K562 (cell line): ENCODE measurements around the gene STAT6. TPM values are rescaled to one million over a fixed set of nuclear protein-coding genes. Genes with fewer than 3 reads are reported as not detected.
A peak's percentile ranks its signal among the peaks of the same experiment; 100 is the strongest.

ENCODE experiments used
- BACH1 ChIP-seq: fragments of 200-800 bp; sonication (Bioruptor generic); IDR thresholded peaks from 2 replicates; pipeline ENCODE4 v1.6.1; 2016; ENCODE audit warnings: missing genetic modification characterization, missing compliant biosample characterization
- CCNT2 ChIP-seq: IDR thresholded peaks from 2 replicates; pipeline ENCODE4 v1.6.1; 2011; ENCODE audit warnings: borderline replicate concordance, low read depth, mild to moderate bottlenecking, moderate library complexity, mixed read lengths, low read length; ENCODE audit not compliant: insufficient read length; ENCODE audit errors: extremely low read depth
- CHCHD3 ChIP-seq: fragments of 250-450 bp; sonication (Bioruptor Pico); IDR thresholded peaks from 2 replicates; pipeline ENCODE4 v2.1.2; 2022; ENCODE audit warnings: mild to moderate bottlenecking
- ESRRA ChIP-seq: fragments of 450-650 bp; IDR thresholded peaks from 2 replicates; pipeline ENCODE4 v1.6.1; 2014; ENCODE audit warnings: low read depth, mild to moderate bottlenecking, moderate library complexity, borderline replicate concordance
- FIP1L1 ChIP-seq: fragments of 200-400 bp; formaldehyde crosslinking; IDR thresholded peaks from 2 replicates; pipeline ENCODE4 v1.6.1; 2018; ENCODE audit warnings: mild to moderate bottlenecking, low read depth, low read length; ENCODE audit not compliant: poor library complexity, severe bottlenecking
- FOXJ3 ChIP-seq: sonication (generic); formaldehyde crosslinking; IDR thresholded peaks from 2 replicates; pipeline ENCODE4 v1.4.0; 2020; ENCODE audit warnings: mild to moderate bottlenecking, missing genetic modification reagents
- FOXM1 ChIP-seq, 2 experiments: fragments of 450-650 bp in 1 of 2; sonication (generic) in 1 of 2; formaldehyde crosslinking in 1 of 2; IDR thresholded peaks; 2 replicates each; pipeline versions ENCODE4 v1.6.1 to v1.9.0; 2017 to 2022; ENCODE audit warnings: low read depth in 2 of 2, mild to moderate bottlenecking in 2 of 2, missing genetic modification reagents in 1 of 2, moderate library complexity in 1 of 2
- GTF2A2 ChIP-seq: IDR thresholded peaks from 2 replicates; pipeline ENCODE4 v1.6.1; 2016; ENCODE audit warnings: mild to moderate bottlenecking, missing genetic modification characterization, missing compliant biosample characterization
- JUND ChIP-seq, 2 experiments: IDR thresholded peaks; 2 replicates in 1 of 2; 3 replicates in 1 of 2; pipeline ENCODE4 v1.6.1; 2011; ENCODE audit warnings: borderline replicate concordance in 2 of 2, low read depth in 2 of 2, low read length in 2 of 2, improper control_type of control experiment in 1 of 2, missing biosample characterization in 1 of 2, missing genetic modification characterization in 1 of 2, missing genetic modification reagents in 1 of 2
- MIER1 ChIP-seq: fragments of 450-650 bp; IDR thresholded peaks from 2 replicates; pipeline ENCODE4 v1.6.1; 2016; ENCODE audit warnings: antibody characterized with exemption, mild to moderate bottlenecking, low read depth
- POLR2A ChIP-seq: fragments of 450-650 bp; conservative IDR thresholded peaks from 2 replicates; pipeline ENCODE4 v1.6.1; 2016
- POLR2AphosphoS5 ChIP-seq: IDR thresholded peaks from 2 replicates; pipeline ENCODE4 v1.6.1; 2011; ENCODE audit warnings: mild to moderate bottlenecking, low read depth, low read length, moderate library complexity; ENCODE audit not compliant: control insufficient read depth, insufficient read depth
- POLR3A ChIP-seq: IDR thresholded peaks from 2 replicates; pipeline ENCODE4 v1.6.1; 2011; ENCODE audit warnings: borderline replicate concordance, mild to moderate bottlenecking, moderate library complexity; ENCODE audit not compliant: insufficient read length, insufficient read depth; ENCODE audit errors: extremely low read depth
- PPARD ChIP-seq: fragments of 250-450 bp; sonication (Bioruptor Pico); IDR thresholded peaks from 2 replicates; pipeline ENCODE4 v1.8.0; 2022; ENCODE audit warnings: inconsistent platforms, mild to moderate bottlenecking, moderate library complexity
- RBM39 ChIP-seq: fragments of 200-400 bp; formaldehyde crosslinking; optimal IDR thresholded peaks from 2 replicates; pipeline ENCODE3; 2018; ENCODE audit warnings: low read depth, low read length
- SIN3B ChIP-seq: fragments of 450-650 bp; IDR thresholded peaks from 2 replicates; pipeline ENCODE4 v1.6.1; 2017; ENCODE audit warnings: low read depth, mild to moderate bottlenecking, moderate library complexity
- SPI1 ChIP-seq: IDR thresholded peaks from 2 replicates; pipeline ENCODE4 v1.6.1; 2011; ENCODE audit warnings: low read depth, low read length, control low read depth, borderline replicate concordance
- U2AF1 ChIP-seq: fragments of 200-400 bp; formaldehyde crosslinking; optimal IDR thresholded peaks from 2 replicates; pipeline ENCODE3; 2017; ENCODE audit warnings: mild to moderate bottlenecking, low read depth, low read length, moderate library complexity
- XRCC5 ChIP-seq: fragments of 200-400 bp; formaldehyde crosslinking; IDR thresholded peaks from 2 replicates; pipeline ENCODE4 v1.6.1; 2017; ENCODE audit warnings: low read depth, mild to moderate bottlenecking, low read length
- ZNF12 ChIP-seq: sonication (generic); formaldehyde crosslinking; IDR thresholded peaks from 2 replicates; pipeline ENCODE4 v1.4.0; 2020; ENCODE audit warnings: mild to moderate bottlenecking, missing genetic modification reagents
- ZNF197 ChIP-seq: fragments of 200-800 bp; sonication (Bioruptor generic); IDR thresholded peaks from 2 replicates; pipeline ENCODE4 v1.6.1; 2016; ENCODE audit warnings: low read depth, missing genetic modification characterization, missing compliant biosample characterization
- ZNF644 ChIP-seq: fragments of 200-800 bp; sonication (Bioruptor generic); IDR thresholded peaks from 2 replicates; pipeline ENCODE4 v1.6.1; 2016; ENCODE audit warnings: low read depth, missing genetic modification characterization, missing compliant biosample characterization
- ZNF780A ChIP-seq: fragments of 250-450 bp; sonication (Bioruptor Pico); IDR thresholded peaks from 2 replicates; pipeline ENCODE4 v1.5.0; 2021; ENCODE audit warnings: mild to moderate bottlenecking
- polyA plus RNA-seq, 8 experiments: library from polyadenylated mRNA; depleted of rRNA in 4 of 8; stranded (reverse) in 5 of 8; unstranded in 3 of 8; fragments of >200 nt; fragmentation: Nextera tagmentation in 2 of 8; fragmentation: Illumina TruSeq in 1 of 8; extraction: Ambion mirVana in 2 of 8; extraction: Trizol in 1 of 8; gene quantifications; 2 replicates each; pipeline versions ENCODE4 v1.2.1 to v1.2.3, GENCODE V29; 2011 to 2014; ENCODE audit warnings: inconsistent platforms in 1 of 8, missing spikeins in 1 of 8
- total RNA-seq, 7 experiments: library from RNA; depleted of rRNA in 6 of 7; stranded (reverse); fragments of >200 nt in 6 of 7; fragmentation: Illumina TruSeq in 2 of 7; extraction: Trizol in 2 of 7; gene quantifications; 2 replicates each; pipeline versions ENCODE4 v1.2.1 to v1.2.3, GENCODE V29; 2011 to 2021; ENCODE audit warnings: low replicate concordance in 1 of 7
- TF ChIP-seq, protein P1 (sequence below): IDR thresholded peaks from 2 replicates; pipeline ENCODE4 v1.6.1; 2011; ENCODE audit warnings: borderline replicate concordance, low read depth, mild to moderate bottlenecking, moderate library complexity, low read length; ENCODE audit not compliant: insufficient read depth, poor library complexity, severe bottlenecking

Gene STAT6
- total and polyA plus RNA-seq, 9 of the 15 experiments (the other 6 are each of a cell fraction or from before 2014, with no cell fraction given), result 2.4 to 49.5 (median 26.5) TPM

- TF ChIP-seq, protein P1, sequence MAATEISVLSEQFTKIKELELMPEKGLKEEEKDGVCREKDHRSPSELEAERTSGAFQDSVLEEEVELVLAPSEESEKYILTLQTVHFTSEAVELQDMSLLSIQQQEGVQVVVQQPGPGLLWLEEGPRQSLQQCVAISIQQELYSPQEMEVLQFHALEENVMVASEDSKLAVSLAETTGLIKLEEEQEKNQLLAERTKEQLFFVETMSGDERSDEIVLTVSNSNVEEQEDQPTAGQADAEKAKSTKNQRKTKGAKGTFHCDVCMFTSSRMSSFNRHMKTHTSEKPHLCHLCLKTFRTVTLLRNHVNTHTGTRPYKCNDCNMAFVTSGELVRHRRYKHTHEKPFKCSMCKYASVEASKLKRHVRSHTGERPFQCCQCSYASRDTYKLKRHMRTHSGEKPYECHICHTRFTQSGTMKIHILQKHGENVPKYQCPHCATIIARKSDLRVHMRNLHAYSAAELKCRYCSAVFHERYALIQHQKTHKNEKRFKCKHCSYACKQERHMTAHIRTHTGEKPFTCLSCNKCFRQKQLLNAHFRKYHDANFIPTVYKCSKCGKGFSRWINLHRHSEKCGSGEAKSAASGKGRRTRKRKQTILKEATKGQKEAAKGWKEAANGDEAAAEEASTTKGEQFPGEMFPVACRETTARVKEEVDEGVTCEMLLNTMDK, result peak; percentile 42
- no peak for TF ChIP-seq FIP1L1
- no peak for TF ChIP-seq ZNF197 (CRISPR knock-in tag)
- no peak for TF ChIP-seq ZNF12 (CRISPR knock-in tag)
- TF ChIP-seq ESRRA, result 0 out of 2 replicates have a peak, but pooled peaks have one; percentile 20
- TF ChIP-seq RBM39, result no peak
- TF ChIP-seq SPI1, result peak; percentile 51; the same call in 1 of the 2 replicates
- peak; percentile 36; the same call in 1 of the 2 replicates for TF ChIP-seq JUND (IDR thresholded peaks at IDR 0.05; ENCODE audit: borderline replicate concordance, low read depth, low read length)
- TF ChIP-seq JUND (tag; IDR thresholded peaks at IDR 0.05; ENCODE audit: borderline replicate concordance, low read depth, low read length), result no peak; the same call in 2 of the 3 replicates
- TF ChIP-seq POLR2AphosphoS5, result no peak
- TF ChIP-seq POLR2A, result no peak
- TF ChIP-seq CCNT2, result peak; percentile 23
- no peak for TF ChIP-seq ZNF780A
- TF ChIP-seq ZNF644 (tag), result no peak
- no peak for TF ChIP-seq POLR3A
- no peak for TF ChIP-seq GTF2A2 (tag)
- no peak for TF ChIP-seq SIN3B
- TF ChIP-seq U2AF1, result no peak
- no peak for TF ChIP-seq XRCC5
- TF ChIP-seq MIER1, result no peak
- no peak for TF ChIP-seq FOXM1 (IDR thresholded peaks at IDR 0.05; ENCODE audit: low read depth)
- TF ChIP-seq FOXM1 (CRISPR knock-in tag; IDR thresholded peaks at IDR 0.05; ENCODE audit: low read depth), result no peak
- TF ChIP-seq BACH1 (tag), result no peak; the same call in 1 of the 2 replicates
- TF ChIP-seq FOXJ3 (CRISPR knock-in tag), result no peak
- no peak for TF ChIP-seq PPARD
- TF ChIP-seq CHCHD3 (CRISPR knock-in tag), result no peak
Observed at GRCh38 chr12:57110104-57111030, 795 bp downstream of the STAT6 start (continued).
